ENCODE results near the gene ARMC9.
A peak's percentile ranks its signal among the peaks of the same experiment; 100 is the strongest.

Gene ARMC9

DNA sequence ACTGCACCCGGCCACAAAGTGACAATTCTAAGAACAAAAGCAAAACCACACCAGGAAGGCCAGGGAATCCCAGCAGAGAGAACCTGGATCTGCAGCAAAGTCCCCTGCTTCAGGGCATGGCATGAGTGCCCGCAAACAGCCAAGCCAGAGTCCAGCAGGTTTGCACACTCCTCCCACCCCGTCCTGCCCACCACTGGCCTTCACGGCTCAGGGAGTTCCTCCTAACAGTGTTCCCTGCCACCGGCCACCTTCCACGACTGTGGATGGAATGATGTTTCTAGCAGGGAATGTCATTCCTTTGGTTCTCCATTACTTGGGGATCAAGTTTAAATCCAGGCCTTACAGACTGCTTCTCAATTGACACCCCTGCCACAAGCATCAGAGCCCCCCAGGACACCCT lies 155.0 kb downstream of the ARMC9 start:
- no peak overlapping the region for H3K4me3 ChIP-seq (ENCODE audit: low read depth, low read length)
- in situ Hi-C loops (cut with HindIII; ENCODE audit: low sequenced_read_pairs): no loop called here
- no peak for TF ChIP-seq CTCF (IDR thresholded peaks at IDR 0.05; ENCODE audit: low read depth, low read length)
- no peak for DNase-seq (ENCODE audit: low read depth, low spot score)

GRCh38 chr2:231355508-231356465 lies 157.4 kb downstream of the ARMC9 start:
- no peak for TF ChIP-seq CTCF (IDR thresholded peaks at IDR 0.05; ENCODE audit: low read depth, low read length)
- in situ Hi-C loops (cut with HindIII; ENCODE audit: low sequenced_read_pairs): no loop called here
- peak; percentile 69 for DNase-seq (ENCODE audit: low read depth, low spot score)
- H3K4me3 ChIP-seq (ENCODE audit: low read depth, low read length): no peak overlapping the region

GRCh38 chr2:231356466-231356844 lies 158.0 kb downstream of the ARMC9 start:
- no peak for TF ChIP-seq CTCF (IDR thresholded peaks at IDR 0.05; ENCODE audit: low read depth, low read length)
- no peak overlapping the region for H3K4me3 ChIP-seq (ENCODE audit: low read depth, low read length)
- in situ Hi-C loops (cut with HindIII; ENCODE audit: low sequenced_read_pairs): no loop called here
- DNase-seq (ENCODE audit: low read depth, low spot score): peak; percentile 8

GRCh38 chr2:231357048-231357447 lies 158.6 kb downstream of the ARMC9 start:
- in situ Hi-C loops (cut with HindIII; ENCODE audit: low sequenced_read_pairs): no loop called here
- no peak for TF ChIP-seq CTCF (IDR thresholded peaks at IDR 0.05; ENCODE audit: low read depth, low read length)

GRCh38 chr2:231357931-231358330 lies 159.5 kb downstream of the ARMC9 start:
- no peak for DNase-seq (ENCODE audit: low read depth, low spot score)
- in situ Hi-C loops (cut with HindIII; ENCODE audit: low sequenced_read_pairs): no loop called here
- H3K4me3 ChIP-seq (ENCODE audit: low read depth, low read length): no peak overlapping the region
- TF ChIP-seq CTCF (IDR thresholded peaks at IDR 0.05; ENCODE audit: low read depth, low read length): no peak

More at GRCh38 chr2:231357048-231357447, 158.6 kb downstream of the ARMC9 start:
- H3K4me3 ChIP-seq (ENCODE audit: low read depth, low read length): no peak overlapping the region
- DNase-seq (ENCODE audit: low read depth, low spot score): no peak

- H3K4me3 ChIP-seq (ENCODE audit: low read depth, low read length): no peak overlapping the region
- no peak for DNase-seq (ENCODE audit: low read depth, low spot score)
- in situ Hi-C loops (cut with HindIII; ENCODE audit: low sequenced_read_pairs): no loop called here
- no peak for TF ChIP-seq CTCF (IDR thresholded peaks at IDR 0.05; ENCODE audit: low read depth, low read length)
These were observed 161.0 kb downstream of the ARMC9 start for GRCh38 chr2:231359441-231359840.
